Esophagus muscularis mucosa (tissue), 4 donors: ENCODE data around the gene PLEKHA8.

Experiments
- CTCF ChIP-seq, 3 experiments: fragments of 200-600 bp in 2 of 3; fragments of 450-650 bp in 1 of 3; sonication (generic) in 2 of 3; IDR thresholded peaks; one replicate each; pipeline ENCODE4 v1.5.1; 2017 to 2019; ENCODE audit warnings: antibody characterized with exemption in 3 of 3, mild to moderate bottlenecking in 2 of 3, moderate library complexity in 1 of 3
- EP300 ChIP-seq: sonication (generic); formaldehyde crosslinking; IDR thresholded peaks from one replicate; pipeline ENCODE4 v1.6.1; 2017; ENCODE audit warnings: antibody characterized with exemption
- POLR2A ChIP-seq: fragments of 450-650 bp; IDR thresholded peaks from one replicate; pipeline ENCODE4 v1.6.1; 2017; ENCODE audit warnings: antibody characterized with exemption, moderate library complexity, mild to moderate bottlenecking, low read depth
- POLR2AphosphoS5 ChIP-seq, 2 donors: sonication (generic); formaldehyde crosslinking; IDR thresholded peaks; one replicate each; pipeline ENCODE4 v1.6.1; 2017; ENCODE audit warnings: antibody characterized with exemption in 2 of 2

GRCh38 chr7:30020535-30020934, 7.7 kb upstream of the PLEKHA8 start:
- TF ChIP-seq POLR2AphosphoS5 (IDR thresholded peaks at IDR 0.05), result no peak
- no peak for TF ChIP-seq CTCF (IDR thresholded peaks at IDR 0.05)
- TF ChIP-seq POLR2A, result no peak
- TF ChIP-seq EP300, result no peak
